Activated CD4-positive, alpha-beta T cell treated with anti-CD3 and anti-CD28 coated beads for 4 hours (primary cell): ENCODE measurements around the gene RXRG.
"Not testable (repeated sequence)": the region's sequence is repeated elsewhere in the genome, so short reads cannot be mapped to it uniquely, and the experiment has no call there.

ENCODE experiments used
- DNase-seq, 2 donors: peaks; one replicate each; pipeline ENCODE4 v3.0.0-alpha.2; 2020

Gene RXRG

GRCh38 chr1:165444897-165445370 lies at the start of gene RXRG:
Gene RXRG (minus strand): TSS chr1:165445126. CDS start chr1:165444893, 233 bp downstream.
- no peak for DNase-seq

- DNase-seq = no peak
Measured at GRCh38 chr1:165492845-165493373, 48.0 kb upstream of the RXRG start.

GRCh38 chr1:165490175-165490574 lies 45.2 kb upstream of the RXRG start:
- DNase-seq = no peak

- DNase-seq = no peak
Measured at GRCh38 chr1:165487921-165488320, 43.0 kb upstream of the RXRG start.

DNA sequence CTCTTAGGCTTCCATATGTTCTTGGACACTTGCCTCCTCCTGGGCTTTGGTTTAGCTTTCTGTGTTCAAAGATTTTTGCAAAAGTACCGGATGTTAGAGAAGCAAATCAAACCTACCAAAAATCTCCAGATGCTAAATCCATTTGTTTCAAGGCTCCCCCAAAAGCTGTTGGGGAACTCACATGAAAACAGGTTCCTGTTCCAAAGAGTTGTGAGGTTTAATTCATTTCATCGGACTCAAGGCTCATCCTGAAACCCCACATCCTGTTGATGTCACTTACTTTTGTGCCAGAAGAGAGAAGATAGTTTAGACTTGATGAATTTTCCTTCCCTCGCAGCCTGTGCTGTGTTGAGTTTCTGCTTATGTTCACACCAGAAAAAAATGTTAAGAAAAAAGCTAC lies 41.7 kb upstream of the RXRG start:
- no peak for DNase-seq

DNA sequence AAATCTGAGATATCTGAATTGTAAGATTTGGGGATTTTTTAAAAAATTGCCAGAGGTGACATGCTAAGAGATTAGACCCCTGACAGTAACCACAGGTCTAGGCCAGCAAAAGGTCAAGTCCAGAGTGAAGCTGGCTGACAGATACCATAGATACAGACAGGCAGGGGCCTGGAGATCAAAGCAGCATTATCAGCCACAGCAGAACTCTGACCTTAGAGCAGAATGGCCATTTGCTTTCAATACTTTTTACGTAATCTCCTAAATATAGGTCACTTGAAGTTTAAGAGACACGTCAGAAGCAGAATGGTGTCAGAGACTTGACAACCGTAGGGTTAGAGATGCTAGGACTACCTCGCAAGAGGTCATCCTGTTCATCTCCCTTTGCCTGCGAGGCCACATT lies 40.8 kb upstream of the RXRG start:
- no peak for DNase-seq

- no peak for DNase-seq
Measured at GRCh38 chr1:165484532-165484931, 39.6 kb upstream of the RXRG start.

DNA sequence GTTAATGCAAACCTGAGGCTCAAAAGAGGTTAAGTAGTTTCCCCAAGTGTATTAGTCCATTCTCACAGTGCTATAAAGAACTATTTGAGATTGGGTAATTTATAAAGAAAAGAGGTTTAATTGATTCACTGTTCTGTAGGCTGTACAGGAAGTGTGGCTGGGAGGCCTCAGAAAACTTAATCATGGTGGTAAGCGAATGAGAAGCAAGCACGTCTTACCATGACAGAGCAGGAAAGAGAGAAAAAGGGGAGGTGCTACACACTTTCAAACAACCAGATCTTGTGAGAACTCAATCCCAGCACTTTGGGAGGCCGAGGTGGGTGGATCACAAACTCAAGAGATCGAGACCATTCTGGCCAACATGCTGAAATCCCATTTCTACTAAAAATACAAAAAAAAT lies 38.5 kb upstream of the RXRG start:
- no peak for DNase-seq

DNA sequence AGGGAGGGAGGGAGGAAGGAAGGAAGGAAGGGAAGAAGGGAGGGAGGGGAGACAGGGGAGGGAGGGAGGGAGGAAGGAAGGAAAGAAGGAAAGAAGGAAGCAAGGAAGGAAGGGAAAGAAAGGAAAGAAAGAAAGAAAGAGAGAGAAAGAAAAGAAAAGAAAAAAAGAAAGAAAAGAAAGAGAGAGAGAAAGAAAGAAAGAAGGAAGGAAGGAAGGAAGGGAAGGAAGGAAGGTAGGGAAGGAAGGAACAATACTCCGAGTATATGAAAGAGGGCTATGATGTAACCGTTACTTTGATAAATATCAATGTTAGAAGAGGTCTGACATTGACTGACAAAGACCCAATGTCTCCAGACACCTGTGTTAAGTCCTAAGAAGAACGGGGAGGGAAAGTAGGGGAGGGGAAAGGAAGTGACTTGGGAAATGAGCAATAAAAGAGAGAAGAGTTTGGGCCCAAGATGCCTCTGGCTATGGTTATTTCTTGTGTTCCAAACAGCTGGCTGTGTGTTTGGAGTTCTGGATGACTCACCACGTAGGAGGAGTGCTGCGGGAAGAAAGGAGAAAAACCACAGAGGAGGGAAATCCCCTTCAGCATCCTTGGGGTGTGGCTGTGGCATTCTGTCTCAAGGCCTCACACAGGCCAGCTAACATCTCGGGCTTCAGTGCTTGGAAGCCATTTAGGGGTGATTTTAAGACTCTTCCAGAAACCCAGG lies 37.0 kb upstream of the RXRG start:
- DNase-seq = no peak

GRCh38 chr1:165476776-165477175 lies 31.9 kb upstream of the RXRG start:
- DNase-seq = no peak

DNA sequence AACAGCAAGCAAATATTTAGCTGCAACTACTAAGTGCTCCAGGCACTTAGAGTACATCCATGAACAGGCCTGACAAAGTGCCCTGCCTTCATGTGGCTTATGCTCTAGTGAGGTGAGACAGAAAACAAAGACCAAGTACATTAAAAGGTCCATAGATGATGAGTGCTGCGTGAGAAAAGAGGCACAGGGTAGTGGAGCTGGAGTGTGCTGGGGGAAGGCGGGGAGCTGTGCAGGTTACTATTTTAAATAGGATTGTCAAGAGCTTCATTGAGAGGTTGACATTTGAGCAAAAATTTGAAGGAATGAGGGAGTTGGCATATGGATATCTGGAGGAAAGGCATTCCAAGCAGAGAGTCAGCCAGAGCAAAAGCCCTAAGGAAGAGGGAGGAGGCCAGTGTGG lies 29.3 kb upstream of the RXRG start:
- DNase-seq = no peak

DNA sequence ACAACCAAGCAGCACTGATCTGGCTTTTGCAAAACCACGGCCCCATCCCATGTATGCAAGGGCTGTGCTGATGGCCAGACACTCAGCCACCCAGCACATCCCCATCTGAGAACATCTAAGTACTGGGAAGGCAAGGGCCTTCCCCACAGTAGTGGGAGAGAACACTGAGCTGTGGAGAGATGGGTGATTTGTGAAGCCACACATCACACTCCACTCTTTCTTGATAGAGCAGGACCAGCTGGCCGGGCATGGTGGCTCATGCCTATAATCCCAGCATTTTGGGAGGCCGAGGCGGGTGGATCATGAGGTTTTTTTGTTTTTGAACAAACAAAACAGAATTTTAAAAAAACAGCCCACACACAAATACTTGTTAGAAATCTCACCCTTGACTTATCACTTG lies 28.2 kb upstream of the RXRG start:
- no peak for DNase-seq

DNA sequence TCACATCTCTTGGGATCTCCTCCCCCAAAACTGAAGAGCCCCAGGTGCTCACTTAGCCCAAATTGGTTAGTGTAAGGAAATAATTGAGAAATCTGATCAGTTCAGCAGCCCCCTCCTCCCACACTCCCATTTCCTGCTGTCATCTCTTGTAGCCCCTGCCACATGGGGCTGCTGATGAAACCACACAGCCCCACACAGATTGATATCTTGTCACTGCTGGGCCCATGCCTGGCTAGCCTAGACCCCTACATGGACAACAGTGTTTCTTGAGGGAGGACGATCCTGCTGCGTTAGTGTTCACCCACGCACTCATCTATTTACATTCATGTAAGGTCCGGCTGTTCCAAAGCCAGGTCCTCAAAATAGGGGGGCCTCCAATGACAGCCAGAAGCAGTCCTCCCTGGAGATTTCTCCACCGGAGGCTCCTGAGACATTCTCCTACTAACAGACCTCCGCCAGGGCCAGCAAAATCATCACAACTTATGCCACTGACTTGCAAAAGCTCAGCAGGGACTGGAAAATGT lies 23.9 kb upstream of the RXRG start:
- no peak for DNase-seq

- no peak for DNase-seq
Measured at GRCh38 chr1:165468253-165468652, 23.3 kb upstream of the RXRG start.

GRCh38 chr1:165467706-165468105 lies 22.8 kb upstream of the RXRG start:
- no peak for DNase-seq

- DNase-seq = no peak
Measured at GRCh38 chr1:165463978-165464377, 19.1 kb upstream of the RXRG start.

GRCh38 chr1:165459683-165460082 lies 14.8 kb upstream of the RXRG start:
- DNase-seq = not testable (repeated sequence)

DNA sequence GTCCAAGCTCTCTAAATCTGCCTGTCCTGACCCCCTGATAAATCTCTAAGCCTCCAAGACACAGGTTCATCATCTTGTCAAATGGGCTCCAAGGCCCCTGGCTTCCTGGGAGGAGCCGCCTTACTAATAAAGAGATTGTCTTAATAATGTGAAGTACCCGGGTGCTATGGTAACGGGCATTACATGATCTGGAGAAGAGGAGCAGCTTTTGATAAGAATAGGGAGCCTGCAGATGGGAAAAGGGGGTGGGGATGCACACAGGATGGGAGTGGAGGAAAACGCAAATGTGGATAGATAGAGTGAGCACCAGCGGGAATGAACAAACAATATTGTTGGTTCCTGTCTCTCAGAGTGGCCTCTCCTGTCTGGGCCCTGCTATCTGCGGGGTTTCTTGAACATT lies 11.9 kb upstream of the RXRG start:
- DNase-seq = no peak

DNA sequence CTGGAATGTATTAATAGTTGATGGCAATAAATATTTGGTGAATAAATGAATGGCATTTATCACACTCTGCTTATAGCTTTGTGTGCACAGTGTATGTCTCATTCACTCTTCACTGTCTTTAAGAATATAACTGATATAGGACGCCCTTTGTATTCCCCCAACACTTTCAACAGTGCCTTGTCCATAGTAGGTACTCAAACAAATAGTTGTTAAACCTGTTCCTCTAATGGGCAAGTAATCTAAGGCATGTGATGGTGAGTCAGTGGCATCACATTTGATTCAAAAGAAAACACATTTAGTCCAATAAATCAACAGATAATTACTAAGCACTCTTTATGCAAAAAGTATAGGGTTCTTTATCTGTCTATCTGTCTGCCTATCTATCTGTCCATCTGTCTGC lies 11.2 kb upstream of the RXRG start:
- DNase-seq = no peak

DNA sequence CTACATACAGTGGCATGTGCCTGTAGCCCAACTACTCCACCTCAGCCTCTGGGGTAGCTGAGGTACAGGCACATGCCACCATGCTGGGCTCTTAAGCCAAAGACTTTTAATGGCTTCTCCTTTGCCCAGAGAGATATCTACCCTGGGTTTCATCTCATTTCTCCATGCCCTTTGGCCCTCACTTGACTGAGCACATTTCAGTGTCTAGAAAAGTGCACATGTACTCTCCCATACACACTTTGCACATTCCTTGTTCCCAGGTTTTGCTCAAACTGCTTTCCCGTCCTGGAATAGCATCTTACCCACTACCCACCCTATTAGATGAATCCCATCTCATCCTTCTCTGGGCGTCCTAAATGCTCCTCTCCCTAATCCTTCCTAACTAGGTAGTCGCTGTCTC lies 10.2 kb upstream of the RXRG start:
- no peak for DNase-seq

DNA sequence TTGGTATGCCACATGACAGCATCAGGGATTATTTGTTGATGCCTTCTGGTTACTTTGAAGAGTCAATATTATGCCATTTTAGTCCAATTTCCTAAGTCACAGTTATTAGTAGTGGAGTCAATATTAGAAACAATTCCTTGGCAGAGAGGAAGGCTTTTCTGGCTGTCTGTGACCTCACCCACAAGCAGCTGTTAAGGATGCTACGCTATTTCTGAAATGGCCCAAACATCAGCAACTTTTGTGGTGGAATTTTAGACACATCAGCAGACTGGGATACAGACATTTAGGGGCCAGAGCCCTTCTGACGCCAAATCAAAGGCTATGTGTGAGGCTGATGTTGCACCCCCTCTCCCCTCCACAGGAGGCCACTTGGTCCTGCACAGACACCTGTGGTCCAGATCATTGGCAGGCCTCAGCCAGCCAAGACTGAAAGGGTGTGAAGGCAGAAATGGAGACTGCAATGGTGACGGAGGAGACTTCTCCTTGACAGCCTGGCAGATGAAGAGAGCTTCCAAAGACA lies 9.2 kb upstream of the RXRG start:
- no peak for DNase-seq

DNA sequence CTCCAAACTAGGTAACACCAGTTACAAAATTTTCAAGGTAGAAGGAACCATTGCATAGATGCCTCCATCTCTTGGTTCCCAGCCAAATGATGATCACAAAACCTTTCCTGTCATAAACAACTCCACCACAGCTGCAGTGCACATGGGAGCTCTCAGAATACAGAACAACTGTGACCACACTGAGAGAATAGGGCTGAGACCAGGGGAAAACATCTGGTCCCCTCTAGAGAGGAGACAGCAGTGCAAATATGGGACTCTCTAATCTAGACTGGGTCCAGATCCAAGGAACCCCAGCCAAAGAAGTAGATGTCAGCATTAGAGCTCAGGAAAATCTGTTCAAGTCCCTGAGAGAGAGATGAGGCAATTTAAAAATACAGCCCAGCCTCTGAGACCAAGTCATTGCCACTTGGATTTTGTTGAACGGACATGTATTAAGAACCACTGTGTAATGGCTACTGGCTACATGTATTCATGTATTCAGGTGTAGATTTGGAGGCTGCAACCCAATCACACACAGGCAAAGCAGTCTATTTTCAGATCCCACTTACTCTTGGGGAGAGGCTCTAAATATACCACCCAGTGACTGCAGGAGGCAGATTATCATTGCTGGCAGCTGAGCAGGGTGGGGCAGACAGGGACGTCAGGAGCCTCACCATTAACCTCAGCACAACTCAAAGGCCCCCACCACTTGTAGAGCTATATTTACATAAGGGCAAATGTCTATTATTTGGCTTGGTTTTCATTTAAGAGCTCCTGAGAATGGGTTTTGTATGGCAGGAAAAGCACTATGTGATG lies 7.6 kb upstream of the RXRG start:
- no peak for DNase-seq

DNA sequence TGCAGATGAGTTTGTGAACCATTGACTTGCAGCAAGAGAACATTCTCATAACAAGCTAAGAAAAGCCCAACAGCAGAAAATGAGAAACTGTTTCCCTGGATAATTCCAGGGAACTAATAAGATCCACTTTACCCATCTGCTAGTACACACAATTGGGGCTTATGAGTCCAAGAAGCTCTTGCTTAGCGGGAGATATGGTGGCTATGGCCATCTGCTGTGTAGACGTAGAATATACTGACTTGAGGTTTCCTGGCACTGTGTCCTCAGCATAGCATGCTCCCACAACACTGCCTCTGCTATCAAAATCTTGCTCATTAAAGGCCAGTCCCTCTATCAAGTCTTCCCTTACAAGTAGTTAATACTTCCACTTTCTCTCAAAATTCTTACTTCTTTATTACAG lies 6.8 kb upstream of the RXRG start:
- DNase-seq = no peak

DNA sequence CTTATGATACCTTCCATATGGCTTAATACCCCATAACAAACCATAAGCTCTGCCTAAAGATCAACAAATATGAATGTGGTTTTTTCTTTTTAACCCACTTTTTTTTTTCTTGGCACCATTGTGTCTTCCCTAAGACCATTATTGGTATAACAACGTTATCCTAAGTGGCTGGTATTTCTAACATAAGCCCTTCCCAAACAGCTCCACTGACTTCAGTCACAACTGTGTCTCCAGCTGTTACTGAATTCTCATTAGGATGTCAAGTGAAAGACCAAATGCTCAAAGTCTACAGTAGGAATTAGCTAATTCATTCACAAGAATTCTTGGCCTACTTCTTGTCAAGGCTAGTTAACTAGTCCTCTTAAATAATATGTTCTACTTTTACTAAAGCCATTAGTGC lies 4.2 kb upstream of the RXRG start:
- no peak for DNase-seq
